Measurements from ENCODE around the gene SH2B3. TPM values are rescaled to one million over a fixed set of nuclear protein-coding genes. Genes with fewer than 3 reads are reported as not detected.

The SH2B3 gene
- total RNA-seq, 5 donors from 2014 or later (not counting 1 experiment from before 2014, with no cell fraction given): 24.6 to 38.8 (median 28.8) TPM

- peaks cover 5 to 12% of the 10 kb centered on the region in 2 experiments for H3K4me1 ChIP-seq (ENCODE audit: control insufficient read depth in 1 of 2, extremely low read depth in 1 of 2, insufficient read depth in 2 of 2, low read length in 2 of 2)
- H3K27ac Mint-ChIP-seq: peak overlapping the region; percentile 25 to 67
- H3K9me3 Mint-ChIP-seq: no peaks in the 10 kb centered on the region
- H3K36me3 ChIP-seq (ENCODE audit: control insufficient read depth in 2 of 2, extremely low read depth in 1 of 2, insufficient read depth in 1 of 2, low read length in 1 of 2): peaks cover 10 to 81% of the 10 kb centered on the region in 2 donors
- DNase-seq (peak in 2 of 35 experiments; percentile 58 to 78), ATAC-seq (replicated peaks in 1 of 4) (peak in 3 of 4 experiments; percentile 38 to 66 (median 64))
- no peak overlapping the region for H3K4me3 ChIP-seq (ENCODE audit: control insufficient read depth in 1 of 2, extremely low read depth in 1 of 2, low read length in 1 of 2)
- peak overlapping the region; percentile 21 for H3K27ac ChIP-seq (ENCODE audit: low read length)
- H3K4me3 Mint-ChIP-seq: no peak overlapping the region
- H3K27me3 ChIP-seq (replicated peaks in 1 of 2; ENCODE audit: control insufficient read depth in 2 of 2, extremely low read depth in 1 of 2, insufficient read depth in 2 of 2, low read length in 1 of 2): no peaks in the 10 kb centered on the region
- no peaks in the 10 kb centered on the region for H3K9me3 ChIP-seq
- H3K36me3 Mint-ChIP-seq: peaks cover 50% of the 10 kb centered on the region
- peaks cover 20 to 59% (median 42%) of the 10 kb centered on the region in 3 donors for H3K4me1 Mint-ChIP-seq
- 25% methylated on average over 4 of the region's 6 CpGs for WGBS (ENCODE audit: insufficient coverage)
- POLR2A ChIA-PET: interaction anchor here (0.6 to 1.2 kb wide), 9 partner anchors 17 to 1377 kb away, joined by 3 to 10 read pairs (median 4); no protein-coding TSS in a partner anchor
- no peaks in the 10 kb centered on the region for H3K27me3 Mint-ChIP-seq
- CTCF ChIA-PET: interaction anchor here (0.5 to 8.1 kb wide), 40 partner anchors 9 to 1426 kb away, joined by 3 to 218 read pairs (median 6); partner anchors contain the start of gene SH2B3 (in 1 of the 2)
Measured at GRCh38 chr12:111451649-111452129, 46.0 kb downstream of the SH2B3 start.

- DNase-seq (no peak), ATAC-seq (replicated peaks in 1 of 4) (no peak)
- Histone ChIP-seq H3K9me3 (no peaks in the 10 kb centered on the region), H3K27ac (ENCODE audit: low read length) (no peak overlapping the region), H3K4me3 (ENCODE audit: control insufficient read depth in 1 of 2, extremely low read depth in 1 of 2, low read length in 1 of 2) (no peak overlapping the region), H3K36me3 (ENCODE audit: control insufficient read depth in 2 of 2, extremely low read depth in 1 of 2, insufficient read depth in 1 of 2, low read length in 1 of 2) (peaks cover 12 to 71% of the 10 kb centered on the region in 2 donors), H3K27me3 (replicated peaks in 1 of 2; ENCODE audit: control insufficient read depth in 2 of 2, extremely low read depth in 1 of 2, insufficient read depth in 2 of 2, low read length in 1 of 2) (no peaks in the 10 kb centered on the region), H3K4me1 (ENCODE audit: control insufficient read depth in 1 of 2, extremely low read depth in 1 of 2, insufficient read depth in 2 of 2, low read length in 2 of 2) (peaks cover 5 to 8% of the 10 kb centered on the region in 2 experiments)
- H3K27me3 Mint-ChIP-seq: no peaks in the 10 kb centered on the region
- H3K27ac Mint-ChIP-seq: no peak overlapping the region
- peaks cover 40% of the 10 kb centered on the region for H3K36me3 Mint-ChIP-seq
- POLR2A ChIA-PET: interaction anchor here in 1 of 2 donors (0.5 to 0.6 kb wide), 2 partner anchors 59 to 938 kb away, joined by 3 to 10 read pairs; no protein-coding TSS in a partner anchor
- CTCF ChIA-PET: interaction anchor here (2.0 to 8.1 kb wide), 5 partner anchors 18 to 56 kb away, joined by 5 to 218 read pairs (median 91); partner anchors contain the start of gene SH2B3 (in 1 of the 2)
- 96% methylated on average over 25 of the region's 25 CpGs for WGBS (ENCODE audit: insufficient coverage)
- H3K4me1 Mint-ChIP-seq: peaks cover 20 to 48% (median 36%) of the 10 kb centered on the region in 3 donors
- no peak overlapping the region for H3K4me3 Mint-ChIP-seq
- H3K9me3 Mint-ChIP-seq: no peaks in the 10 kb centered on the region
Measured at GRCh38 chr12:111453071-111453989, 47.6 kb downstream of the SH2B3 start.

- Mint-ChIP-seq H3K27me3 (no peaks in the 10 kb centered on the region), H3K36me3 (peaks cover 31% of the 10 kb centered on the region), H3K4me3 (no peak overlapping the region), H3K4me1 (peaks cover 15 to 38% (median 26%) of the 10 kb centered on the region in 3 donors), H3K9me3 (no peaks in the 10 kb centered on the region), H3K27ac (peak overlapping the region in 1 of 2 donors; percentile 50)
- Histone ChIP-seq H3K36me3 (ENCODE audit: control insufficient read depth in 2 of 2, extremely low read depth in 1 of 2, insufficient read depth in 1 of 2, low read length in 1 of 2) (peaks cover 12 to 66% of the 10 kb centered on the region in 2 donors), H3K4me3 (ENCODE audit: control insufficient read depth in 1 of 2, extremely low read depth in 1 of 2, low read length in 1 of 2) (no peak overlapping the region), H3K4me1 (ENCODE audit: control insufficient read depth in 1 of 2, extremely low read depth in 1 of 2, insufficient read depth in 2 of 2, low read length in 2 of 2) (peaks cover 5 to 8% of the 10 kb centered on the region in 2 experiments), H3K27ac (ENCODE audit: low read length) (no peak overlapping the region), H3K9me3 (no peaks in the 10 kb centered on the region), H3K27me3 (replicated peaks in 1 of 2; ENCODE audit: control insufficient read depth in 2 of 2, extremely low read depth in 1 of 2, insufficient read depth in 2 of 2, low read length in 1 of 2) (no peaks in the 10 kb centered on the region)
- CTCF ChIA-PET: interaction anchor here (0.6 to 8.1 kb wide), 7 partner anchors 12 to 57 kb away, joined by 3 to 218 read pairs (median 5); partner anchors contain the start of gene SH2B3 (in 1 of the 2)
- ATAC-seq (replicated peaks in 1 of 4): no peak
- 86% methylated on average over 4 of the region's 4 CpGs for WGBS (ENCODE audit: insufficient coverage)
- POLR2A ChIA-PET: no interaction called here
- DNase-seq: no peak
Measured at GRCh38 chr12:111454311-111454710, 48.6 kb downstream of the SH2B3 start.

GRCh38 chr12:111454716-111455447 lies 49.2 kb downstream of the SH2B3 start:
- H3K27me3 Mint-ChIP-seq: no peaks in the 10 kb centered on the region
- peaks cover 5 to 8% of the 10 kb centered on the region in 2 experiments for H3K4me1 ChIP-seq (ENCODE audit: control insufficient read depth in 1 of 2, extremely low read depth in 1 of 2, insufficient read depth in 2 of 2, low read length in 2 of 2)
- no peaks in the 10 kb centered on the region for H3K9me3 Mint-ChIP-seq
- no peak overlapping the region for H3K4me3 ChIP-seq (ENCODE audit: control insufficient read depth in 1 of 2, extremely low read depth in 1 of 2, low read length in 1 of 2)
- H3K4me3 Mint-ChIP-seq: no peak overlapping the region
- CTCF ChIA-PET: interaction anchor here (0.6 to 8.1 kb wide), 6 partner anchors 12 to 905 kb away, joined by 3 to 218 read pairs (median 4); no protein-coding TSS in a partner anchor
- H3K9me3 ChIP-seq: no peaks in the 10 kb centered on the region
- H3K27me3 ChIP-seq (replicated peaks in 1 of 2; ENCODE audit: control insufficient read depth in 2 of 2, extremely low read depth in 1 of 2, insufficient read depth in 2 of 2, low read length in 1 of 2): no peaks in the 10 kb centered on the region
- 56% methylated on average over 9 of the region's 11 CpGs for WGBS (ENCODE audit: insufficient coverage)
- peaks cover 31% of the 10 kb centered on the region for H3K36me3 Mint-ChIP-seq
- ATAC-seq (replicated peaks in 1 of 4): peak in 3 of 4 experiments; percentile 23 to 32 (median 28)
- peaks cover 15 to 32% (median 22%) of the 10 kb centered on the region in 3 donors for H3K4me1 Mint-ChIP-seq
- peak overlapping the region; percentile 49 to 81 for H3K27ac Mint-ChIP-seq
- no peak for DNase-seq
- no peak overlapping the region for H3K27ac ChIP-seq (ENCODE audit: low read length)
- H3K36me3 ChIP-seq (ENCODE audit: control insufficient read depth in 2 of 2, extremely low read depth in 1 of 2, insufficient read depth in 1 of 2, low read length in 1 of 2): peaks cover 12 to 64% of the 10 kb centered on the region in 2 donors
- POLR2A ChIA-PET: no interaction called here

GRCh38 chr12:111455448-111456320 lies 50.0 kb downstream of the SH2B3 start:
- Mint-ChIP-seq H3K4me3 (no peak overlapping the region), H3K9me3 (no peaks in the 10 kb centered on the region), H3K27me3 (no peaks in the 10 kb centered on the region), H3K27ac (peak overlapping the region; percentile 49 to 81), H3K36me3 (peaks cover 24% of the 10 kb centered on the region), H3K4me1 (peaks cover 13 to 24% (median 19%) of the 10 kb centered on the region in 3 donors)
- peaks cover 13 to 58% of the 10 kb centered on the region in 2 donors for H3K36me3 ChIP-seq (ENCODE audit: control insufficient read depth in 2 of 2, extremely low read depth in 1 of 2, insufficient read depth in 1 of 2, low read length in 1 of 2)
- H3K4me1 ChIP-seq (ENCODE audit: control insufficient read depth in 1 of 2, extremely low read depth in 1 of 2, insufficient read depth in 2 of 2, low read length in 2 of 2): peaks cover 5 to 7% of the 10 kb centered on the region in 2 experiments
- no peaks in the 10 kb centered on the region for H3K27me3 ChIP-seq (replicated peaks in 1 of 2; ENCODE audit: control insufficient read depth in 2 of 2, extremely low read depth in 1 of 2, insufficient read depth in 2 of 2, low read length in 1 of 2)
- ChIA-PET POLR2A (no interaction called here), CTCF (interaction anchor here (0.5 to 8.1 kb wide), 8 partner anchors 21 to 1579 kb away, joined by 3 to 218 read pairs (median 4); no protein-coding TSS in a partner anchor)
- WGBS (ENCODE audit: insufficient coverage): 98% methylated on average over 13 of the region's 15 CpGs
- DNase-seq (no peak), ATAC-seq (replicated peaks in 1 of 4) (no peak)
- no peak overlapping the region for H3K4me3 ChIP-seq (ENCODE audit: control insufficient read depth in 1 of 2, extremely low read depth in 1 of 2, low read length in 1 of 2)
- no peak overlapping the region for H3K27ac ChIP-seq (ENCODE audit: low read length)
- H3K9me3 ChIP-seq: no peaks in the 10 kb centered on the region

All from T-cell (primary cell).